ENCODE measurements around the gene NDEL1. TPM values are rescaled to one million over a fixed set of nuclear protein-coding genes. Genes with fewer than 3 reads are reported as not detected.

The NDEL1 gene
- total RNA-seq, 4 donors from 2014 or later, result 58.1 to 67.3 (median 63.4) TPM

- ATAC-seq, result no peak
Measured at GRCh38 chr17:8453326-8453725, 17.6 kb downstream of the NDEL1 start.

GRCh38 chr17:8455665-8456209 is 20.1 kb downstream of the NDEL1 start:
- Histone ChIP-seq H3K4me3 (no peak overlapping the region), H3K4me1 (no peaks in the 10 kb centered on the region), H3K27me3 (no peaks in the 10 kb centered on the region), H3K36me3 (peaks cover 4 to 93% of the 10 kb centered on the region in 2 donors), H3K27ac (no peak overlapping the region), H3K9me3 (no peaks in the 10 kb centered on the region)
- 69 to 87% methylated on average over 2 of the region's 2 CpGs for WGBS, 2 donors (ENCODE audit: low coverage in 1 of 2)
- ATAC-seq, result no peak
- TF ChIP-seq POLR2A (IDR thresholded peaks at IDR 0.05) (no peak), EP300 (IDR thresholded peaks at IDR 0.05) (no peak), POLR2AphosphoS5 (IDR thresholded peaks at IDR 0.05) (no peak)
- TF ChIP-seq, protein P1, sequence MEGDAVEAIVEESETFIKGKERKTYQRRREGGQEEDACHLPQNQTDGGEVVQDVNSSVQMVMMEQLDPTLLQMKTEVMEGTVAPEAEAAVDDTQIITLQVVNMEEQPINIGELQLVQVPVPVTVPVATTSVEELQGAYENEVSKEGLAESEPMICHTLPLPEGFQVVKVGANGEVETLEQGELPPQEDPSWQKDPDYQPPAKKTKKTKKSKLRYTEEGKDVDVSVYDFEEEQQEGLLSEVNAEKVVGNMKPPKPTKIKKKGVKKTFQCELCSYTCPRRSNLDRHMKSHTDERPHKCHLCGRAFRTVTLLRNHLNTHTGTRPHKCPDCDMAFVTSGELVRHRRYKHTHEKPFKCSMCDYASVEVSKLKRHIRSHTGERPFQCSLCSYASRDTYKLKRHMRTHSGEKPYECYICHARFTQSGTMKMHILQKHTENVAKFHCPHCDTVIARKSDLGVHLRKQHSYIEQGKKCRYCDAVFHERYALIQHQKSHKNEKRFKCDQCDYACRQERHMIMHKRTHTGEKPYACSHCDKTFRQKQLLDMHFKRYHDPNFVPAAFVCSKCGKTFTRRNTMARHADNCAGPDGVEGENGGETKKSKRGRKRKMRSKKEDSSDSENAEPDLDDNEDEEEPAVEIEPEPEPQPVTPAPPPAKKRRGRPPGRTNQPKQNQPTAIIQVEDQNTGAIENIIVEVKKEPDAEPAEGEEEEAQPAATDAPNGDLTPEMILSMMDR (IDR thresholded peaks at IDR 0.05), result no peak

More at GRCh38 chr17:8453326-8453725, 17.6 kb downstream of the NDEL1 start:
- Histone ChIP-seq H3K9me3 (no peaks in the 10 kb centered on the region), H3K36me3 (peaks cover 0 to 93% of the 10 kb centered on the region in 2 donors), H3K27me3 (no peaks in the 10 kb centered on the region), H3K27ac (no peak overlapping the region), H3K4me3 (no peak overlapping the region), H3K4me1 (no peaks in the 10 kb centered on the region)
- no peak for TF ChIP-seq POLR2A (IDR thresholded peaks at IDR 0.05)
- no peak for TF ChIP-seq POLR2AphosphoS5 (IDR thresholded peaks at IDR 0.05)
- no peak for TF ChIP-seq EP300 (IDR thresholded peaks at IDR 0.05)
- TF ChIP-seq, protein P1 (IDR thresholded peaks at IDR 0.05), result no peak
- WGBS, 2 donors (ENCODE audit: low coverage in 1 of 2), result 71 to 82% methylated on average over 3 of the region's 3 CpGs

- Histone ChIP-seq H3K4me1 (peaks cover 0 to 8% (median 0%) of the 10 kb centered on the region in 3 donors), H3K4me3 (no peak overlapping the region), H3K27ac (no peak overlapping the region), H3K9me3 (no peaks in the 10 kb centered on the region), H3K27me3 (no peaks in the 10 kb centered on the region), H3K36me3 (peaks cover 4 to 94% of the 10 kb centered on the region in 2 donors)
- ATAC-seq, result no peak
- 91 to 95% methylated on average over 4 to 5 of the region's 6 CpGs for WGBS, 2 donors (ENCODE audit: low coverage in 1 of 2)
- TF ChIP-seq POLR2AphosphoS5 (IDR thresholded peaks at IDR 0.05) (no peak), POLR2A (IDR thresholded peaks at IDR 0.05) (no peak), EP300 (IDR thresholded peaks at IDR 0.05) (no peak)
- TF ChIP-seq, protein P1 (IDR thresholded peaks at IDR 0.05), result no peak
Measured at GRCh38 chr17:8458128-8458527, 22.4 kb downstream of the NDEL1 start.

DNA sequence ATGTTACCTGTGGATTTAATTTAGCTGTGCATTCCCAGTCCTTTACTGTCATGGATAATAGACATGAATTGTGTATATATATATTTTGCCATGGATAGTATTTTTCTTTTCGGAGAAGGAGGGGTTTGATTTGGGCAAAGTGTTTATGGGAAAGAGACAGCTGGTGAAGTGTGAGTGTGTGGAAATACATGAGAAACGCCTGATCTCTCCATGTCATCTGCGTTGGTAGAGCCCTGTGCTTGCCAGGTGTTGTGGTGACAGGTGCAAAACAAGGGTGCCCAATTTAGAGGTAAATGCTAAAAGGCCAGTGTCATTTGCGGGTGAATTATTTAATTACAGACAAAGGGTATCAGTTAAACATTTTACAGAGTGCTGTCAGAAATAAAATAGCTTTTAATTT is 23.4 kb downstream of the NDEL1 start:
- WGBS, 2 donors (ENCODE audit: low coverage in 1 of 2), result 100% methylated on average over 2 to 4 of the region's 4 CpGs
- no peaks in the 10 kb centered on the region for H3K27me3 ChIP-seq
- H3K4me1 ChIP-seq, result peaks cover 0 to 15% (median 0%) of the 10 kb centered on the region in 3 donors
- no peak for ATAC-seq
- no peak overlapping the region for H3K27ac ChIP-seq
- no peaks in the 10 kb centered on the region for H3K9me3 ChIP-seq
- no peak overlapping the region for H3K4me3 ChIP-seq
- no peak for TF ChIP-seq EP300 (IDR thresholded peaks at IDR 0.05)
- no peak for TF ChIP-seq POLR2A (IDR thresholded peaks at IDR 0.05)
- no peak for TF ChIP-seq POLR2AphosphoS5 (IDR thresholded peaks at IDR 0.05)
- TF ChIP-seq, protein P1 (IDR thresholded peaks at IDR 0.05), result no peak
- peaks cover 4 to 100% of the 10 kb centered on the region in 2 donors for H3K36me3 ChIP-seq

GRCh38 chr17:8459831-8460230 is 24.1 kb downstream of the NDEL1 start:
- H3K27ac ChIP-seq, result no peak overlapping the region
- no peak overlapping the region for H3K4me3 ChIP-seq
- H3K4me1 ChIP-seq, result peaks cover 0 to 22% (median under 1%) of the 10 kb centered on the region in 3 donors
- no peak for TF ChIP-seq POLR2AphosphoS5 (IDR thresholded peaks at IDR 0.05)
- no peak for TF ChIP-seq EP300 (IDR thresholded peaks at IDR 0.05)
- TF ChIP-seq, protein P1 (IDR thresholded peaks at IDR 0.05), result no peak
- TF ChIP-seq POLR2A (IDR thresholded peaks at IDR 0.05), result no peak
- 97% methylated on average over 3 of the region's 3 CpGs for WGBS, 2 donors (ENCODE audit: low coverage in 1 of 2)
- no peaks in the 10 kb centered on the region for H3K9me3 ChIP-seq
- H3K27me3 ChIP-seq, result no peaks in the 10 kb centered on the region
- no peak for ATAC-seq
- H3K36me3 ChIP-seq, result peaks cover 4 to 100% of the 10 kb centered on the region in 2 donors
